ENCODE results near the gene GAS2.
A peak's percentile ranks its signal among the peaks of the same experiment; 100 is the strongest.
"Not testable (repeated sequence)": the region's sequence is repeated elsewhere in the genome, so short reads cannot be mapped to it uniquely, and the experiment has no call there.

GAS2 gene

DNA sequence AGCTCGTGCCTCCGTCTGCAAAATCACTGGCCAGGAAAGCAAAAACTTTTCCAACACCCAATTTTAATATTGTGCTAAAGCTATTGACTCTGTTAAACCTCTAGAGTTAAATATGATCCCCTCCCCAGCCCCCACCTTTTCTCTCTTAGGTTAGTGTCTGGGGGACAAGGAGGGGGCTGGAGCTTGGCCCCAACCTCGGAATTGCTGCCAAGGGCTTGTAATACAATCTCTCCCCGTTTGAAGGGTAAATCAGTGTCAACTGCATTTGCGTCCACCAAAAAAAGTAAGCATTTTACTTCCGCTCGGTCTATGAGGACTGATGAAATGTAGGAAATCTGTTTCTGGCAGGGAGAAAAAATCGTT lies at the start of gene GAS2:
GAS2 (plus strand) TSS at position 287 of the 363 bp plus-strand sequence. CDS start 8,259 bp downstream, outside the sequence.
- DNase-seq (ENCODE audit: low spot score): no peak

DNA sequence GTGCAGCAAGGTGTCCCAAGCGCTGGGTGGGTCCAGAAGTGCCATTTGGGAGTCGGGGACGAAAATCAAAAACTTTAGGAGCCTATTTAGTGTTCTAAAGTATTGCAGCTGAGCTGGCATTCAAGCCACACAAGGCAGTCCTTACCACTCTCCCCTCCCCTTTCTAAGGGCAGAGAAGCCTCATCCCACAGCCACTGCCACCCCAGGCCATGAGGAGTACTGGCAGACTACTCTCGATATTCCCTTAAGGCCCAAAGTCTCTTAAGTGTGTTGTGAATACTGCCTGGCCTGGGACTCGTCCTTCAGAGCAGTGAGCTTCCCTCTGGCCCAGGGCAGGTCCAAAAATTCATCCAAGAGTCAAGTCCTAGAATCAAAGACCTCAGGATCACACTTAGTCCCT lies 48.5 kb upstream of the GAS2 start:
- no peak for DNase-seq (ENCODE audit: low spot score)

DNA sequence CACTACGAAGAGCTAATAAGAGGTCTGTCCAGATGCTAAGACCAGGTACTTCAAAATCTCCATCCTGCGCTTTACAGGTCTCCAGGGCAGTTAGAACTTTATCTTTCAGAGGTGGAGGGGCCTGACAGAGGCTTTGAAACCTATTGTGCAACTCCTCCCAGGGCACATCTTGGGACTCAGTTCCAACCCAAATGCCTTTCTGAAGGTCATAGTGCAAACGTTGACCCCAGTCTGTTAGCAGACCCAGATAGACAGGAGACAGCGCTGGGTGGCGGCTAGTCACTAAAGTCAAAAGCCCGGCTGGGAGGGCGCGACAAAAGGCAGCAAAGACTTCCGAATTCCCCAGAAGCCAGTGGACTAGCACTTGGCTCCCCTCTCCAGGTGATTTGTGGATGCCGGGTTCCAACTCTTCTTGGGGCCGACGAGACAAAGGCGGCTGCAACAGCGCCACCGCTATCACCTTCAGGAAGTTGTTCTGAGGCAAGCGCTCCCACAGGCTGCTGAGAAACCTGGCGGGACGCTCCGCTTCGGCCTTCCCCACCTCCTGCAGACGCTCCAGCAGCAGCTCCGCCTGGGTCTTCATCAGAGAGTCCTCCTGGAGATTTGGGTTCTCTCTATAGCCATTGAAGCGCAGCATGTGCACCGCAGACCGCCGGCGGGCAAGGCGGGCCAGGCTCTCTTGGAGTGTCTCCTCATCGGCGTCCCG lies 41.5 kb upstream of the GAS2 start:
- DNase-seq (ENCODE audit: low spot score): no peak

DNA sequence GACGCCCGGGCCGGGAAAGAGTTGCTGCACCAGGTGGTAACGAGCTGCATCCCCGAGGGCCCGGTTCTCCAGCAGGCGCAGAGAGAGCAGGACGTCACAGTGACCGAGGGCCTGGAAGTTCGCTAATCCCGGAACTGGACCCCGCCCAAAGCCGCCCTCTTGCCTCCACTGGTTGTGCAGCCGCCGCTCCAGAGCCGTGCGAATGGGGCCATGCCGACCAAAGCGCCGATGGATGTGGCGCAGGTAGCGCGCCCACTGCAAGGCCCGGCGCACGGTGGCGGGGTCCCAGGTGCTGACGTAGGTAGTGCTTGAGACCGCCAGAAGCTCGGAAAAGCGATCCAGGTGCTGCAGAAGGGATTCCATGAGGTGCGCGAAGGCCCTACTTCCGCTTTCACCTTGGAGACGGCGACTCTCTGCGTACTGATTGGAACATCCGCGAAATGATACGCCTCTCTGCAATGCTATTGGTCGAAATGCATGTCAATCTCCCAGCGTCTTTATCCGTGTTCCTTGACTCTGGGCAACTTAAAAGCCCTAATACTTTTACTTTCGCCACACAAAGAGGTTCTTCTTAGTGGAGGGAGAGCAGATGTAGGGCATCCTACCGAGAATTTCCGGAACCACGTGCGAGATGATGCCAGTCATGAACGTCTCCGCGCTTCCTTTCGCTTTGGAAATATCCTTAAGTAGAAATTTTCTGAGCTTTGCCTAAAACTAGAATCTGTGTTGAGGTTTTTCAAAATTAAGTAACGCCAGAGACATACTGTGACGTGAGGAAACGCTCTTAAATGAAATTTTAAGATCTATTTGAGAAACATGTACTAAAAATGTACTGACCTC lies 40.7 kb upstream of the GAS2 start, which contains the start of gene FANCF:
FANCF (minus strand) TSS at position 376 of the 840 bp plus-strand sequence; CDS start at position 363, 13 bp downstream.
- peak; percentile 92 for DNase-seq (ENCODE audit: low spot score)

DNA sequence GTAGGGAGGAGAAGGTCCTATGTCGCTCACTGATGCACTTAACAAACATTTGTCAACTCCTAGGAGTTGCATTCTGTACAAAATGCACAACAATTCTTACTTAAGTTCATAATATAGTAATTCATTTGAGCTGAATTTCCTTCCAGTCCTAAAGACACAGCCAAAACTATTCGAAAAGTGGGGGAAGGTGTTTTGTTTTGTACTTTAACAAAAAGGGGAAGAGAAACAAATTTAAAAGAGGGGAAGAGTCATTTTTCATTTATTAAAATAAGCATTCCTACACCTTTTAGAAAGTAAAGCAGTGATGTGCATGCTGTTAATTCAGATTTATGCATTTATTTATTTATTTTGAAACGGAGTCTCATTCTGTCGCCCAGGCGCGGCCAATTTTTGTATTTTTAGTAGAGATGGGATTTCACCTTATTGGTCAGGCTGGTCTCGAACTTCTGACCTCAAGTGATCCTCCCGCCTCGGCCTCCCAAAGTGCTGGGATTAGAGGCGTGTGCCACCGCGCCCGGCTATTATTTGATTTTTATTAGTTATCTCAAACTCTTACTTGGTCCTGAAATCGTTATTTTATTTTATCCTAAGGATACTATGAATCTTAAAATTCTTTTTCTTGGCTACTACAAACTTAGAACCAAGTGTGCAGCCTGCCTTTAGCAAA lies 39.7 kb upstream of the GAS2 start:
- DNase-seq (ENCODE audit: low spot score): no peak

DNA sequence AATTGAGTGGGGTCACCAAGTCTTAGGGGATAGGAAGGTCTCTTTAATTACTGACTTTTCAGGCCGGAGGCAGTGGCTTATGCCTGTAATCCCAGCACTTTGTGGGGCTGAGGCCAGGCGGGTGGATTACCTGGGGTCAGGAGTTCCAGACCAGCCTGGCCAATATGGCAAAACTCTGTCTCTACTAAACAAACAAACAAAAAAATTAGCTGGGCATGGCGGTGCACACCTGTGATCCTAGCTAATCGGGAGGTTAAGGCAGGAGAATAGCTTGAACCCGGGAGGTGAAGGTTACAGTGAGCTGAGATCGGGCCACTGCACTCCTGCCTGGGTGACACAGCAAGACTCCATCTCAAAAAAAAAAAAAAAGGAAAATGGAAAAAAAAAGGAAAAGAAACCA lies 39.0 kb upstream of the GAS2 start:
- no peak for DNase-seq (ENCODE audit: low spot score)

DNA sequence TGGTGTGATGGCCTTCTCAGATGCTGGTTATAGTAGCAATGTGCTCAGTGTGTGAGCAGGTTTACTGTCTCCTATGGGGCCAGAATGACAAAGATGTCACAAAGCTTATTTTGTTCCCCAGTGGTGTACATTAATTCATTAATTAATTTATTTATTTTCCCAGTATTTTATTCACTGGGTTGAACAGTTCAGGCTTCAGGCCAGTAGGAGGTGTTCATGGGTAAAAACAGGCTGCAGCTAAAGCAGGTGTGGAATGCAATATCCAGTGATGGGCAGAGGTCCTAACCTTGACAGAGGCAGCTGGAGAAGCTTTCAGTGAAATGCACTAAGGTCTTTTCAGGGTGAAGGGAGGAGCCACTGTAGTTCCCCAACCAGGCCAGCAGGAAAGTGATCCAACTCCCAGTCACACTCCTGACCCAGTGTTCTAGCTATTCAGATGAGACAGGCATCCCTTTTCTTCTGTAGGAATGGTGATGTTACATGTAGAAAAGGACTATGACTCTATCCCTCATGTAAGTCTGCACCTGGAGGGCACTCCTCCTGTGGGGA lies 33.0 kb upstream of the GAS2 start:
- DNase-seq (ENCODE audit: low spot score): no peak

DNA sequence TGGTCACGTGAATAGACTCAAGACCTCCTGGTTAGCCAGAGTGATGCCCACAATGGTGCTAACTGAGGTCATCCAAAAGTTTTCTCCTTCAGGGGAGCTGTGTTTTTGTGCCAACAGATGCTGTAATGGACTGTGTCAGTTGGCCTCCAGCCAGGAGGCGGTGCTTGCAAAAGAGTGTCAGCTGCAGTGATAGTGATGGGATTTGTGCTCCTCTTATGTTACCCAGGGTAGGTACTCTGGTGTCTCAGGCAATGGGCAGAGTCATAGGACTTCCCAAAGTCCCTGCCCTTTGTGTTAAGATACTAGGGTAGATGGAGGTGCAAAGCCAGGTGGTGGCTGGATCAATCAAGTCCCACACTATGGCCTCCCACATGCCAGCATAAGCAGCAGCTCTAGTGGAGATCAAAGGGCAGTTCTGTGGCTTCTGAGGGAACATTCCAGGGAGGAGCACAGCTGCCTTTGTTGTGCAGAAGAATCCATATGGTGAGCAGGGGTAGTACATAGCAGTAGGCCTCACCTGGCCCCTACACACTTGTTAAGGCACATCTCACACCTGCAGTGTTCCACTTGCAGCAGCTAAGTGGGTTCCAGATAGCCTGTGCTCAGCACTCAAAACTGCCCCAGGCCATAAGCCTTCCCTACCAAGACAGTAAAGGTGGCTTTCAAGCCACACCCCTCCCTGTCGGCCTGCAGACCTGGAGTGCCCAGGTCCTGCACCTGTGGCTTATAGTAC lies 31.3 kb upstream of the GAS2 start:
- DNase-seq (ENCODE audit: low spot score): peak; percentile 46

DNA sequence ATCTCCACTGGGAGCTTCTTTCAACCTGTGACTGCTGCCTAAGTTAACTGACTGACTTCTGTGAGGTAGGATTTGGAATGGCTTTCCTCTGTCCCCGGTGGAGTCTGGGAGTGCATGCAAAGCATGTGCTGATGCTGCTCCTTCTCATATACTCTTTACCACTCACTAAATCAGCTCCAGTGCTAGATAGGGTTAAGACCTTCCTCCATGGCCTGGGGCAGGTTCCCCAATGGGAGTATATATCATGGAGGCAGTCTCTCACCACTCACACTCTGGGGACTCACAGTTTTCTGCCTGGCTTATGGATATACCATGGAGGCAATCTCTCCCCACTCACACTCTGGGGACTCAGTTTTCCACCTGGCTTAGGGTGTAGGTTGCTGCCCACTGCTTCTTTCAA lies 30.7 kb upstream of the GAS2 start:
- no peak for DNase-seq (ENCODE audit: low spot score)

DNA sequence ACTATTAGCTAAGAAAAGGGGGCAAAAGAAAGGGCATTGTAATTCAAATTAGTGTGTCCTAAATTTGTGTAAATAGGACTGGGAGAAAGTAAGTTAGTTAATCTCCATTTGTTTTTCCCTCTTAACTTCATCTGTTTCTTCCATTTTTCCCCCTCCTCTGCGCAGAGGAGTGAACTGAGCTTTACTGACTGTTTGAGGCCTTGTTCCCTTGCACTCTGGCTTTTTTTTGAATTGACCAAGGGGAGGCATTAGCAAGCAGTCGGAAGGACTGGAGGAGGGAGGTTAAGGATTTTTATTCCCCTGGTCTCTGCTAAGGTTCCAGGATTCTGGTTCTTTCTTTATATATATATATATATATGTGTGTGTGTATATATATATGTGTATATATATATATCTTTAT lies 25.5 kb upstream of the GAS2 start:
- DNase-seq (ENCODE audit: low spot score): no peak

DNA sequence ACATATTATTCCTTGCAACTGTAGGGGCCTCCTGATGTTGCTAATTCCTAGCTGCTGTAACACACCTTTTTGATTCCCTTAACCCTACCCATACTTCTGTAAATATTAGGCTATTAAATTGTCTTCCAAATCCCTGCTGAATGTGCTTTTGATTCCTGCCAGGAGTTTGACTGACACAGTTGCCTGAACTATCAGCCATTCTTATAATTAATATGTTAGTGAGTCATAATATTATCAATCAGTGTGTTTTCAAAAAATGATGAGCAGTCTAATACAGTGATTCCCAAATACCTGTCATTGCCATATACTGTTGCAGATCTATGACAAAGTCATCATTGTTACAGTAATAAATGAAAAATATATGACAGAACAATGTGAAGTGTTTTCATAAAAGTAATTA lies 24.9 kb upstream of the GAS2 start:
- DNase-seq (ENCODE audit: low spot score): no peak

DNA sequence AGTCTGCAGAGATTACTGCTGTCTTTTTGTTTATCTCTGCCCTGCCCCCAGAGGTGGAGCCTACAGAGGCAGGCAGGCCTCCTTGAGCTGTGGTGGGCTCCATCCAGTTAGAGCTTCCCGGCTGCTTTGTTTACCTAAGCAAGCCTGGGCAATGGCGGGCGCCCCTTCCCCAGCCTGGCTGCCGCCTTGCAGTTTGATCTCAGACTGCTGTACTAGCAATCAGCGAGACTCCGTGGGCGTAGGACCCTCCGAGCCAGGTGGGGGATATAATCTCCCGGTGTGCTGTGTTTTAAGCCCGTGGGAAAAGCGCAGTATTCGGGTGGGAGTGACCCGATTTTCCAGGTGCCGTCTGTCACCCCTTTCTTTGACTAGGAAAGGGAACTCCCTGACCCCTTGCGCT lies 14.1 kb upstream of the GAS2 start:
- not testable (repeated sequence) for DNase-seq (ENCODE audit: low spot score)

DNA sequence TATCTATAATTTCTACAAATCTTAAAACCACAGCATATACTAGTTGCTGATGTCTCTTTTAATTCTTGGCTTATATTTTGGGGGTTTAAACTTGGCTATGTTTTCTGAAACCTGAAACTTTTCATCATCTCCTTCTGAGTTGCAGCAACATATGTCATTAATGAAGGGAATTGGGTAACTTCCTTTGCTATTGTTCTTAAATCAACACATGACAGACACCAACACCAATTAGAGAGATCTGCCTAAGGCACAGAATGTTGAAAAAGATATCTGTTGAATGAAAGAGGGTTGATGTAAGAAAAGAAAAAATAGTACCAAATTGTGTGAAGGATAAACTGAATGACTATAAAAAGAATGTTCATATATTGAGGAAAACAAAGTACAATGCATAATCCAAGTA lies 10.3 kb upstream of the GAS2 start:
- no peak for DNase-seq (ENCODE audit: low spot score)

DNA sequence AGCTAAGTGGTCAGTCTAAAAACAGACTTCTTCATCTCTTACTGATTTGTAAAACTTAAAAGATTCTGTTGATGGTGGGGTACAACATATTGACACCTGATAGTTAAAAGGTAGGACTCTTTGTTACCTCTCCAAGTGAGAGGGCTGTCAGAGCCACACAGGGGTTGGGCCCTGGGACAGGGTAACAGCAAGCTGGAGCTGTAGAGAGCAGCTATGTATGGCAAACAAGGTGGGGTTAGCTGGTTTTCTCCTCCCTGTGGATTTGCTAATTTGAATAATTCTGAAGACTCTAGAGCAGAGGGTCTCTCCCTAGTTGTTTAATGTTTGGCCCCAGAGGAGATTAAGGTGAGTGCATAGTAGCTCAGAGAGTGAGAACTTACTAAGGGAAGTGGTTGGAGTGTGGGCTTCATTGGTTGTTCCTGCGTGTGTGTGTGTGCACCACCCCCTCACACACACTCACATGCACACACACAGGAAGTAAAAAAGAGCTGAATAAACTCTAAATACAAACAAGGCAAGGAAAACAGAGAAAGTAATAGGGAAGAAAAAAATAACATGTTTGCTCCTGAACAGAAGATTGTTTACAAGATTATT lies 9.2 kb upstream of the GAS2 start:
- no peak for DNase-seq (ENCODE audit: low spot score)

DNA sequence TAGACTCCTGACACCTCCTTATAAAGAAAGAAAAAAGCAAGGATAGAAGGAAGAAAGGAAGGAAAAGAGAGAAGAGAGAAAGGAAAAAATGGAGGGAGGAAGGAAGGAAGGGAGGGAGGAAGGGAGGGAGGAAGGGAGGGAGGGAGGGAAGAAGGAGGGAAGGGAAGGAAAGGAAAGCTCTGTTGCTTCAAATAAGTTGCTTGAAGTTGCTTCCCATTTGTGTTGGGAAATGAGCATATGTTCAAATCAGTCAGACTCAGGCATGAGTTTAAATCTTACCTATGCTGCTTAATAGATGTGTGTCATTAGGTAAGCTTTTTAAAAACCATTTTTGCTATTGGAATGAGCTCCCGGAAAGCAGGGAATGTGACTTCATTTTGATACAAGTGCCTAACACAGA lies 6.6 kb upstream of the GAS2 start:
- DNase-seq (ENCODE audit: low spot score): no peak

DNA sequence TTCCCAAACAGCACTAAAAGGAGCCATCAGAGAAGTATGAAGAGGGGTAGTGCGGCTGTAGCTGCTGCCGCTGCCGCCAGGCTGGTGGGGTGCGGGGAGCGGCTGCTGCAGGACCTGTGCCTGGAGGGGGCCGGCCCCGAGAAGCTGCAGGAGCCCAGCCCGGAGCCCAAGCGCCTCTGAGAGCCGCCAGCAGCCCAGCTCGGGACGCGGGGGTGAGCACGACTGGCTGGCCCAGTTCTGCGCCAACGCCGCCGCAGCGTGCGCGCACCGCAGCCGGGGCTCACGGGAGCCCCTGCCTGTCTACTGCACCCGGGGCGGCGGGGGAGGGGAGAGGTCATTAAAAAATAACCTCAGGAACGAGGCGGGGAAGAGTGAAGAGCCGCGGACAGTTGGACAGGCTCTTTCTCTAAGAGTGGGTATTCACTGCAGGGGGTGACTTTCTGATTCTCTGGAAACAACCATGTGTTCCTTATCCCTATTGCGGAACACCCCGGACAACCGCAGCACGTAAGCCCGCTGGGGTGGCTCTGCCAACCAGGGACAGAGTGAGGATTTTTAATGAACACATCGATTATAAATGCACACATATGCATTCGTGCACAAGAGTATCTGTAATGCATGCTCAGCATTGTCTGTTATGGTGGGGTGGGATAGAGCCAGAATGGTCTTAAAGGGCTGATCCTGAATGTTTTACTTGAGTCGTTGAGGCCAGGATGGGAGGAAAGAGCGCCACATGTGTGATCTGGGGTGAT lies 453 bp downstream of the GAS2 start:
- peak; percentile 79 for DNase-seq (ENCODE audit: low spot score)

DNA sequence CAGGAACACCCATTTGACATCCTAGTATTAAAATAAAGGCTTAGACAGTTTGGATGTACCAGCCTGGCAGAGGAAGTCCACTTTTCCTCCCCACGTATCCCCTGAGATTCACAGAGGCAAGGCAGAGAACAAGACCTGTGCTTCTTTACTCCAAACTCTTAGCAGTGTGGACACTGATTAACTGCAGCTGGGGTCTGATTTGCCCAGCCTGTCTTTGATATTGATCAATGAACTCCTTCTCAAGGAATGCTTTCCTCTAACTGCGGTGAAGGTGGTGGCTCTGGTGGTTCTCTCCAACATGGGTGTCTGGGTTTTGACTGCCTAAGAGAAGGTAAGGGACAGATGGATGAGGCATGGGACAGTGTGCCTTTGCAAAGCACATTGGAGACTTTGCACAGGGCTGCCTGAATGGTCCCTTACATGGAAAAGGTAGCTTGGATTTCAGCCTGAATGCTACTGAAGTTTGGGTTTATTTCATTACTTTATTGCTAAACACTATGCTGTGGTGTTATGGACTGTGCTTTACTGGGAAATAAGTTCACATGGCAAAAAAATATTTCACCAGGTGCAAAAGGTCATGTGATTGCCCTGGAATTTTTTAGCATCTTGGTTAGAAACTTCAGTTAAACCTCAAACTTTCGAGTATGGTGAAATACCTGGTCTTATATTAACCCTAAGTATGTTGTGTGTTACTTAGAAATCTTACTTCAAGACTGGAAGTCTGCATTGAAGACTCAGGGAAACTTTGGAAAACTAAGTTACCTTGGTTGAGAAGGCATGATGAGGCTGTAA lies 1.8 kb downstream of the GAS2 start:
- DNase-seq (ENCODE audit: low spot score): no peak

DNA sequence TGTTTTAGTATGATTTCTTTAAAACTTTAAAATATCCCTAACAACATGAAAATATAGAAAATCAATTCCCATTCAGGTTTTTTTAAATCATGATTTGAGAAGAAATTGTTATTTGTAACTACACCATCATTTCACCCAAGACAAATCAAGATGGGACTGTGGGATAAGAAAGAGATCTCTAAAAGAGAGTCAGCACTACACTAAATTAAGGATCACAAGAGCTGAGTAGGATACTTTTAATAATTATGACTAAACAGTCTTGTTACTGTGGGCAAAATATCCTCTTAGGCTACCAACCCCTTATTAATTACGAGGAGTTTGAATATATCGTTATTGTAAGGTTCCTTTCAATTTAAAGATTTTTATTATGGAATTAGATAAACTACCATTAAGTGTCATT lies 3.0 kb downstream of the GAS2 start:
- no peak for DNase-seq (ENCODE audit: low spot score)

DNA sequence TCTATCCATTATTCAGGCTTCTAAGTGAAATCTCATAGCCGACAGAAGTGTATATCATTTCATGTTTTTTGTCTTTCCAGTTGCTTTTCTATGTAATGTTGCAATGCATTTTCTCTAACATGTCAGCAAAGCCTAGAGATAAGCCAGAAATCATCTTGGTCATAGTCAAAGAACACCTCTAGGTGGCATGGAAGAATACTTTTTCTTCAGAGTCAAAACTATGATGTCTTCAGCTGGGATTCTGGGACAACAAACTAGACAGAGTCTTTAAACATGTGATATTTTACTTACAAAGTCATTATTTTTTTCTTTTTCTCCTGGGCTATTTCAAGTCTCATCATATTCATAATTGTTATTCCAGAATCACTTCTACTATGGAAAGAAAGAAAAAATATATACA lies 4.4 kb downstream of the GAS2 start:
- no peak for DNase-seq (ENCODE audit: low spot score)

DNA sequence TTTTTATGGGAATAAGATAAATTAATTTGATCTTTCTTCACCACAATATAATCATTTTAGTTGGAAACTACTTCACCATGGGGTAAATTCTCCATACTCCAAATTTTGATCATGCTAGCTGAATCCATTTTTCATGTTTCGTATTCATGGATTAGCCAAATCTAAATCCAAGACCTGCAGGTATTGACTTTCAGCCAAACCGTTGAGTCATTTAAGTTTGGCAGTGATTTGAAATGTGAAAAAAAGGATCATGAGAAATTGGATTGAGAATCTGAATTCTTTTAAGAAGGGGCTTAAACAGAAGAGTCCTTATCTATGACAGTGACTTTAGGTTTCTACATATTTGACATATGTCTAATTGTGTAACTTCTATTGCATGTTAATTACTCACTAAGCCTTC lies 5.3 kb downstream of the GAS2 start:
- DNase-seq (ENCODE audit: low spot score): no peak

Measured in ecto neural progenitor cell (in vitro differentiated cells).